RWPE2 (cell line): Measurements from ENCODE around the gene LRFN5.

Experiments used
- ATAC-seq: fragments of 200-7000 bp; cut with Tn5 transposase; 3 replicates; pipeline ENCODE4 v1.9.1; 2021; ENCODE audit warnings: low read depth
- DNase-seq: peaks from one replicate; pipeline ENCODE4 v3.0.0-alpha.2; 2020; ENCODE audit warnings: low spot score
- H3K27ac ChIP-seq: fragments of 450-650 bp; 2 replicates; pipeline ENCODE4 v1.5.1; 2017; ENCODE audit warnings: mild to moderate bottlenecking; ENCODE audit not compliant: poor library complexity, severe bottlenecking
- H3K27me3 ChIP-seq: fragments of 250-450 bp; sonication (Bioruptor Pico); 2 replicates; pipeline ENCODE4 v1.5.1; 2021; ENCODE audit warnings: mild to moderate bottlenecking, moderate library complexity; ENCODE audit not compliant: insufficient read depth, poor library complexity, severe bottlenecking
- H3K36me3 ChIP-seq: fragments of 250-450 bp; sonication (Bioruptor Pico); 2 replicates; pipeline ENCODE4 v1.5.1; 2020; ENCODE audit warnings: low read depth, mild to moderate bottlenecking, moderate library complexity
- H3K4me1 ChIP-seq: fragments of 250-450 bp; sonication (Bioruptor Pico); 2 replicates; pipeline ENCODE4 v1.5.1; 2021; ENCODE audit warnings: mild to moderate bottlenecking, moderate library complexity; ENCODE audit not compliant: insufficient read depth, poor library complexity, severe bottlenecking
- H3K4me3 ChIP-seq: fragments of 250-450 bp; sonication (Bioruptor Pico); 2 replicates; pipeline ENCODE4 v1.5.1; 2021; ENCODE audit warnings: mild to moderate bottlenecking, moderate library complexity; ENCODE audit not compliant: severe bottlenecking
- H3K9me3 ChIP-seq: fragments of 250-450 bp; sonication (Bioruptor Pico); 2 replicates; pipeline ENCODE4 v1.5.1; 2021; ENCODE audit warnings: mild to moderate bottlenecking, moderate library complexity; ENCODE audit not compliant: severe bottlenecking
- TF ChIP-seq, protein P1 (sequence below): fragments of 450-650 bp; IDR thresholded peaks from one replicate; pipeline ENCODE4 v1.5.1; 2017; ENCODE audit warnings: mild to moderate bottlenecking, moderate library complexity; ENCODE audit not compliant: poor library complexity, severe bottlenecking

Gene LRFN5

DNA sequence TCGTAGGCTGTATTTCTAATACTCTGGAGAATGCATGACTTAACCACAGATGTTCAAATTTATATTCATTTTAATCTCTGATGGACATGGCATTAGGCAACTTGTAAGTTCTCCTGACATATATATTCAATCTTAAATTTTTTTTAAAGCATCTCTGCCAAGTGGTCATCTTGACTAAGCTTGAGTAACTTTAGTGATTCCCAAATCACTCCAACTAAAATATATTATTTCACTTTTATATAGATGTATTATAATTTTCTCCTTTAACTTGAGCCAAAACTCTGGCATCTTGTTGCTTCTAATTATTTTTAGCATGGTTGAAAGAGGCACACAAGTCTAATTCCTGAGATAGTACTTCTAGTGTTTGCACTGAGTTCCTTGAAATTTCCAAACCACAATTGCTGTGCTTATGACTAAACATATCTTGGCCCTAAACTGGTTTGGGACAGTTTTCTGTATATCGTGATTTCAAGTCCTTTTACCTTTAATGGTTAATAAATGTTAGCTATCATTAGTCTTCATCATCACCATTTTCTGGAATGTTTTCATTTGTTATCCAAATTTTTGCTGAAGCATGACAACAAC is 8.4 kb downstream of the LRFN5 start:
- no peaks in the 10 kb centered on the region for H3K9me3 ChIP-seq
- no peak for DNase-seq
- TF ChIP-seq, protein P1, sequence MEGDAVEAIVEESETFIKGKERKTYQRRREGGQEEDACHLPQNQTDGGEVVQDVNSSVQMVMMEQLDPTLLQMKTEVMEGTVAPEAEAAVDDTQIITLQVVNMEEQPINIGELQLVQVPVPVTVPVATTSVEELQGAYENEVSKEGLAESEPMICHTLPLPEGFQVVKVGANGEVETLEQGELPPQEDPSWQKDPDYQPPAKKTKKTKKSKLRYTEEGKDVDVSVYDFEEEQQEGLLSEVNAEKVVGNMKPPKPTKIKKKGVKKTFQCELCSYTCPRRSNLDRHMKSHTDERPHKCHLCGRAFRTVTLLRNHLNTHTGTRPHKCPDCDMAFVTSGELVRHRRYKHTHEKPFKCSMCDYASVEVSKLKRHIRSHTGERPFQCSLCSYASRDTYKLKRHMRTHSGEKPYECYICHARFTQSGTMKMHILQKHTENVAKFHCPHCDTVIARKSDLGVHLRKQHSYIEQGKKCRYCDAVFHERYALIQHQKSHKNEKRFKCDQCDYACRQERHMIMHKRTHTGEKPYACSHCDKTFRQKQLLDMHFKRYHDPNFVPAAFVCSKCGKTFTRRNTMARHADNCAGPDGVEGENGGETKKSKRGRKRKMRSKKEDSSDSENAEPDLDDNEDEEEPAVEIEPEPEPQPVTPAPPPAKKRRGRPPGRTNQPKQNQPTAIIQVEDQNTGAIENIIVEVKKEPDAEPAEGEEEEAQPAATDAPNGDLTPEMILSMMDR, result no peak

DNA sequence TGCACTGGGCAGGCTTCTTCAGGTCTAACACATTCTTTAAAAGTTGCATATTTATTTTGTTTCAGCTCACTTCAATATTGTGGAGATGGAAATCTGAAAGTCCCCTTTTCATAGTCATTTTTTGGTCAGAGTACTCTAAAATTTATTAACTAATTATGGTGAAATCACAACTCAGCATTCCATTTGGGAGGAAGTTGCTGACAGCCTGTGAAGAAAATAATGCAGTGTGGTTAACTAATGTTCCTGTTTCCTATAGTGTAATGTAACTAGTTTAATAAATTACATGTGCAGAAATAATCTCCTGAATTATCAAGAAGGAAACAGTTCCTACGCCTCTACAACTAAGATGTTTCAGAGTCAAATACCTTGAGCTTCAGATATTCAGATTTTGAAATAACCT is 17.1 kb downstream of the LRFN5 start:
- TF ChIP-seq, protein P1, result no peak
- ATAC-seq (no peak), DNase-seq (no peak)
- Histone ChIP-seq H3K36me3 (no peaks in the 10 kb centered on the region), H3K27ac (no peak overlapping the region), H3K9me3 (no peaks in the 10 kb centered on the region), H3K4me3 (no peak overlapping the region), H3K4me1 (no peaks in the 10 kb centered on the region), H3K27me3 (peaks cover 36% of the 10 kb centered on the region)

More for the DNA sequence above, 8.4 kb downstream of the LRFN5 start:
- no peaks in the 10 kb centered on the region for H3K4me1 ChIP-seq
- H3K27me3 ChIP-seq, result peaks cover 44% of the 10 kb centered on the region
- ATAC-seq, result no peak
- H3K4me3 ChIP-seq, result no peak overlapping the region
- no peaks in the 10 kb centered on the region for H3K36me3 ChIP-seq
- no peak overlapping the region for H3K27ac ChIP-seq

DNA sequence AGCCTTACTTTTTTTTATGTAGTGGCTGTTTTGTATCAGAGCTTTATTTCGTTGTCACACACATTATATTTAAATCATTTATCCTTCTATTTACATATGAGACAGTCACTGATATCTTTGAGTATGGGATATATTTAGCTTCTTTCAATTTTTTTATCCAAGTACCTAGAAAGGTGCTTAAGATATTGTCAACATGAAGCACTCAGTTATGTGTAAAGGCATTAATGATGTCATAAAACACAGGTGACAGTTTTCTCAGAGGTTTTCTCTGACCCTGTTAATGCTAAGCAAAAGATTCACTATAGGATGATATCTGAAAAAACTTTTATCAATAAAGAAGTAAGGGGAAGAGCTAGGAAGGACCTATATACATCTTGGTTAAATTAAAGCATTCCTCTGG is 23.2 kb downstream of the LRFN5 start:
- no peaks in the 10 kb centered on the region for H3K4me1 ChIP-seq
- DNase-seq (no peak), ATAC-seq (no peak)
- TF ChIP-seq, protein P1, result no peak
- peaks cover 34% of the 10 kb centered on the region for H3K27me3 ChIP-seq
- no peaks in the 10 kb centered on the region for H3K36me3 ChIP-seq
- no peaks in the 10 kb centered on the region for H3K9me3 ChIP-seq
- no peak overlapping the region for H3K27ac ChIP-seq
- H3K4me3 ChIP-seq, result no peak overlapping the region

DNA sequence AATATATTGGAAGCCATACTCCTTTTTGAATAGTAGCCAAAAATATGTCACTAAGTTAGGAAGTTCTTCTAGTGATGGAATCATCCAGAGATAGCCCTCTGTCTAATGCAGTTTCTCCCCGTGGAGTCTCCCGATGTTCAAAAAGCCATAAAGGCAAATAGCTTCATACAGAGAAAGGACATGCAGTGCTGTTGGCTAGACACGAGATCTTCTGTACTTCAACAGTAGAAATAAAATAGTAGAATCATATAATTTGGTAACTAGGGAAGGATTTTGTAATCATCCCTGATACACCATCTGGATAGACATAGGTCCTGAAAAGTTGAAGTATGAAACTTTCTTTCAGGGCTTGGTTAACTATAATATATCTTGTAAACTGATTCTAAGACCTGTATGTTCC is 27.6 kb downstream of the LRFN5 start:
- Histone ChIP-seq H3K27me3 (peaks cover 14% of the 10 kb centered on the region), H3K36me3 (no peaks in the 10 kb centered on the region), H3K4me1 (no peaks in the 10 kb centered on the region), H3K9me3 (no peaks in the 10 kb centered on the region), H3K27ac (no peak overlapping the region), H3K4me3 (no peak overlapping the region)
- no peak for ATAC-seq
- TF ChIP-seq, protein P1, result no peak
- DNase-seq, result no peak
